ENCODE measurements around the gene IGFL3.

Gene IGFL3

GRCh38 chr19:46076951-46077814 lies 47.3 kb downstream of the IGFL3 start:
- no peak for DNase-seq (ENCODE audit: low read depth)

- DNase-seq (ENCODE audit: low read depth) = no peak
Measured at GRCh38 chr19:46076031-46076880, 48.2 kb downstream of the IGFL3 start.

GRCh38 chr19:46073268-46073922 lies 51.1 kb downstream of the IGFL3 start:
- DNase-seq (ENCODE audit: low read depth) = no peak
